Measurements from ENCODE around the gene ANKRD7. TPM values are rescaled to one million over a fixed set of nuclear protein-coding genes. Genes with fewer than 3 reads are reported as not detected.
A peak's percentile ranks its signal among the peaks of the same experiment; 100 is the strongest.

The ANKRD7 gene
- total RNA-seq, 1 experiment from 2014 or later, result 0.42 TPM

DNA sequence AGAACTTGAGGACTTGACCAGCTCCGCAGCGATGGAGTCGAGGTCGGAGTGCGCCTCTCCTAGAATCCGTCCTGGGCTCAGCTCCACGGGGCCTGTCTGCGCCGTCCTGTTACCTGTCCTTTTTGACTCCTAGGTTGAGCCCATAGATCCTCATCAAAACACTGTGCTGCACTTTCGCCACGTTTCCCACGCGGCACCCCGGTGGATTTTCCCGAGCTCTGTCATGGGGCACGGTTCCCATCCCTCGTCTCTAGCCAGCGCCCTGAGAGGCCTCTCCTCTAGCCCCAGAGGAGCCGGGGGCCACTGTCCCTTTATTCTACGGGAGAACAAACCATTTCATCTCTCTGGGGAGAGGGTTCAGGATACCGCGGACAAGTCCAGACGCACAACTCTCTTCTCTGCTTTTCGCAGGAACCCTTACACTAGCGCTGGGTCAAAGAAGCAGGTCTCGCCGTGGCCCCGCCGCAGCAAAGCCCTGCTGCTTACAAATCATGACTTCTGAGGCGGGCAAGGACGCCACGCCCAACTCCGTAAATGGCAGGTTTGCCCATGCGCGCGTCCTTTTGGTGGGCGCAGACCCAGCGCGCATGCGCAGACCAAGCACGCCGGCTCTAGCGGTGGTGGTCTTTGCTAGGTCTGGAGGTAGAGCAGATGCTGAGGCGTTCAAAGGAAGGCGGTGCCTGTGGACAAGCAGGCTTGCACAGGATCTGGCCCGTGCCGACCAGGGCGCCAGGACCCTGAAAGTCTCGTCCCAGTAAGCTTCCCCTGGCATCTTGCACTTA, 10.3 kb upstream of the ANKRD7 start:
- peaks cover 9% of the 10 kb centered on the region for H3K36me3 Mint-ChIP-seq (ENCODE audit: insufficient read depth, unreplicated experiment)
- peak overlapping the region; percentile 82 for H3K4me3 Mint-ChIP-seq (ENCODE audit: low read depth, unreplicated experiment)
- BruUV-seq (replicated peaks), result no TSS peak
- H3K27me3 Mint-ChIP-seq (ENCODE audit: unreplicated experiment), result no peaks in the 10 kb centered on the region
- H3K4me1 Mint-ChIP-seq (ENCODE audit: low read depth, unreplicated experiment), result peaks cover 8% of the 10 kb centered on the region
- intact Hi-C loops (cut with micrococcal nuclease; ENCODE audit: unreplicated experiment), result no loop called here
- peak; percentile 40 for DNase-seq
- peak overlapping the region; percentile 76 for H3K27ac Mint-ChIP-seq (ENCODE audit: unreplicated experiment)
- no peaks in the 10 kb centered on the region for H3K9me3 Mint-ChIP-seq (ENCODE audit: low read depth, unreplicated experiment)
- TF ChIP-seq, protein P1, sequence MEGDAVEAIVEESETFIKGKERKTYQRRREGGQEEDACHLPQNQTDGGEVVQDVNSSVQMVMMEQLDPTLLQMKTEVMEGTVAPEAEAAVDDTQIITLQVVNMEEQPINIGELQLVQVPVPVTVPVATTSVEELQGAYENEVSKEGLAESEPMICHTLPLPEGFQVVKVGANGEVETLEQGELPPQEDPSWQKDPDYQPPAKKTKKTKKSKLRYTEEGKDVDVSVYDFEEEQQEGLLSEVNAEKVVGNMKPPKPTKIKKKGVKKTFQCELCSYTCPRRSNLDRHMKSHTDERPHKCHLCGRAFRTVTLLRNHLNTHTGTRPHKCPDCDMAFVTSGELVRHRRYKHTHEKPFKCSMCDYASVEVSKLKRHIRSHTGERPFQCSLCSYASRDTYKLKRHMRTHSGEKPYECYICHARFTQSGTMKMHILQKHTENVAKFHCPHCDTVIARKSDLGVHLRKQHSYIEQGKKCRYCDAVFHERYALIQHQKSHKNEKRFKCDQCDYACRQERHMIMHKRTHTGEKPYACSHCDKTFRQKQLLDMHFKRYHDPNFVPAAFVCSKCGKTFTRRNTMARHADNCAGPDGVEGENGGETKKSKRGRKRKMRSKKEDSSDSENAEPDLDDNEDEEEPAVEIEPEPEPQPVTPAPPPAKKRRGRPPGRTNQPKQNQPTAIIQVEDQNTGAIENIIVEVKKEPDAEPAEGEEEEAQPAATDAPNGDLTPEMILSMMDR (IDR thresholded peaks at IDR 0.05; ENCODE audit: unreplicated experiment), result no peak
- CTCF ChIA-PET, result no interaction called here

DNA sequence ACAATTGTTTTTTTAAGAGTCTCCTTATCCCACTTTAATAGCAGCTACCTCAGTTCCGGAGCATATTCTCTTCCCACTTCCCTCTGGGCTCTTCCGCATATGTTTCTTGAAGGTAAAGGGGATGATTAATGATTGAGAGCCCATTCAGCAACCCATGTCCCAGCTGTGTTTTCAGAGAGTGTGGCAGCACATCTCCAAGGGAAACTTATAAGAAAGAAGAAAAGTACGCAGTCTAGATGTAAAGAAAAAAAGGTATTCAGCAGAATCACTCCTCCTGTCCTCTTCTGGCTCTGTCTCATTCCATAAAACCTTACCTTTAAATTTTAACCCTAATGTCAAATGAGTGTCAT, 9.7 kb upstream of the ANKRD7 start:
- intact Hi-C loops (cut with micrococcal nuclease; ENCODE audit: unreplicated experiment), result no loop called here
- Mint-ChIP-seq H3K9me3 (ENCODE audit: low read depth, unreplicated experiment) (no peaks in the 10 kb centered on the region), H3K36me3 (ENCODE audit: insufficient read depth, unreplicated experiment) (peaks cover 9% of the 10 kb centered on the region), H3K27ac (ENCODE audit: unreplicated experiment) (peak overlapping the region; percentile 76), H3K27me3 (ENCODE audit: unreplicated experiment) (no peaks in the 10 kb centered on the region), H3K4me3 (ENCODE audit: low read depth, unreplicated experiment) (peak overlapping the region; percentile 82), H3K4me1 (ENCODE audit: low read depth, unreplicated experiment) (peaks cover 8% of the 10 kb centered on the region)
- no peak for DNase-seq
- CTCF ChIA-PET, result no interaction called here
- TF ChIP-seq, protein P1 (IDR thresholded peaks at IDR 0.05; ENCODE audit: unreplicated experiment), result no peak
- BruUV-seq (replicated peaks), result no TSS peak

DNA sequence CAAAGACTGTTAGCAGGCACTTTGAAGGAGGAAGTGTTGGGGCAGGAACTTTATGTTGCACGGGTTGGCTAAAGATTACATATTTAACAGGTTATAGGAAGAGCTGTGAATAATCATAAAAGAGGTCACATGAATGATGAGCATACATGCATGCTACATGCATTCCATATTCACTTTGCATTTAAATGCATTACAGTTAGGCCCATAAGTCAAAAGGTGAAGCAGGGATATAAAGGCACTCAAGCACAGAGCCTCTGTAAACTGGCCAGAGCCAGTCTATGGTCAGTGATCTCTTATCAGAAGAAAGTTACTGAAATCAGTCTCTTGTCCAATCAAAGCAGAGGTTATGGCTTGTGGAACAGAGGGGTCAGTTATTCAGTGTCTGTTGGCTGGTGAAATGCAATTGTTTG, 7.3 kb upstream of the ANKRD7 start:
- TF ChIP-seq, protein P1 (IDR thresholded peaks at IDR 0.05; ENCODE audit: unreplicated experiment), result no peak
- Mint-ChIP-seq H3K27ac (ENCODE audit: unreplicated experiment) (no peak overlapping the region), H3K36me3 (ENCODE audit: insufficient read depth, unreplicated experiment) (peaks cover 9% of the 10 kb centered on the region), H3K4me3 (ENCODE audit: low read depth, unreplicated experiment) (no peak overlapping the region), H3K9me3 (ENCODE audit: low read depth, unreplicated experiment) (no peaks in the 10 kb centered on the region), H3K4me1 (ENCODE audit: low read depth, unreplicated experiment) (peaks cover 8% of the 10 kb centered on the region), H3K27me3 (ENCODE audit: unreplicated experiment) (no peaks in the 10 kb centered on the region)
- no peak for DNase-seq
- CTCF ChIA-PET, result no interaction called here
- BruUV-seq (replicated peaks), result no TSS peak
- intact Hi-C loops (cut with micrococcal nuclease; ENCODE audit: unreplicated experiment), result no loop called here

DNA sequence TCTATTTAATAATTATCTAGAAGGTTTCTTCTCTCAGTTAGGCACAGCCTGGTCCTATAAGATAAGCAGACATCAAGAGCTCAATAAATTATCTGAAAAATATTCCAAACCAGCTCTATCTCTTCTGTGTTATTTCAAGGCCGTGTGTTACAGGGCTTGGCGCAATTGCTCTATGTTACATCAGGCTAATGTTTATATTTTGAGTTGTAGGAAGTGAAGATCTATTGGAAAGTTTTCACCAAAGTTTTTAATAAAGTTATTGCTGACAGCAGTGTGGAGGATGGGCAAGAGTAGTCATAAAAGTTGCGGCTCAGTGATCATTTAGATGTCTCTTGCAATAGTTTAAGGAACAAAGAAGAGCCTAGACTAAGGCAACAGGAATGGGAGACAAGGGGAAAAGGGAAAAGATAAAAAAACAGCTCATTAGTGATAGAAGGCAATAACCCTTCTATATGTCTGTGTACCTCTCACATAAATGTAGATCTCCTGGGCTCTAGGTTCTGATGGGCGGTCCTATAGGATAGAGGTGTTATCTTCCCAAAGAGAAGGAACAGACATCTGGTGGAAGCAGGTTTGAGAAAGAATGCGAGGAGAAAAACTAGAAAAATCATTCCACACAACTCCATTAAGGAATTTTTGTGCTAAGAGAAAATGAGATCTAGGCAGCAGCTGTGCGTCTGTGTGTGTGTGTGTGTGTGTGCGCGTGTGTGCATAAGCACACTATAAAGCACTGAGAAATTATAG, 5.9 kb upstream of the ANKRD7 start:
- peaks cover 8% of the 10 kb centered on the region for H3K4me1 Mint-ChIP-seq (ENCODE audit: low read depth, unreplicated experiment)
- peaks cover 9% of the 10 kb centered on the region for H3K36me3 Mint-ChIP-seq (ENCODE audit: insufficient read depth, unreplicated experiment)
- no peak overlapping the region for H3K27ac Mint-ChIP-seq (ENCODE audit: unreplicated experiment)
- TF ChIP-seq, protein P1 (IDR thresholded peaks at IDR 0.05; ENCODE audit: unreplicated experiment), result no peak
- no TSS peak for BruUV-seq (replicated peaks)
- intact Hi-C loops (cut with micrococcal nuclease; ENCODE audit: unreplicated experiment), result no loop called here
- H3K4me3 Mint-ChIP-seq (ENCODE audit: low read depth, unreplicated experiment), result no peak overlapping the region
- H3K27me3 Mint-ChIP-seq (ENCODE audit: unreplicated experiment), result no peaks in the 10 kb centered on the region
- H3K9me3 Mint-ChIP-seq (ENCODE audit: low read depth, unreplicated experiment), result no peaks in the 10 kb centered on the region
- CTCF ChIA-PET, result no interaction called here
- no peak for DNase-seq

Measured in Calu3 (cell line).